ENCODE data around the gene MESP2. TPM values are rescaled to one million over a fixed set of nuclear protein-coding genes. Genes with fewer than 3 reads are reported as not detected.

The MESP2 gene
- total and polyA plus RNA-seq, 2 donors, result 0.16 to 0.19 TPM

DNA sequence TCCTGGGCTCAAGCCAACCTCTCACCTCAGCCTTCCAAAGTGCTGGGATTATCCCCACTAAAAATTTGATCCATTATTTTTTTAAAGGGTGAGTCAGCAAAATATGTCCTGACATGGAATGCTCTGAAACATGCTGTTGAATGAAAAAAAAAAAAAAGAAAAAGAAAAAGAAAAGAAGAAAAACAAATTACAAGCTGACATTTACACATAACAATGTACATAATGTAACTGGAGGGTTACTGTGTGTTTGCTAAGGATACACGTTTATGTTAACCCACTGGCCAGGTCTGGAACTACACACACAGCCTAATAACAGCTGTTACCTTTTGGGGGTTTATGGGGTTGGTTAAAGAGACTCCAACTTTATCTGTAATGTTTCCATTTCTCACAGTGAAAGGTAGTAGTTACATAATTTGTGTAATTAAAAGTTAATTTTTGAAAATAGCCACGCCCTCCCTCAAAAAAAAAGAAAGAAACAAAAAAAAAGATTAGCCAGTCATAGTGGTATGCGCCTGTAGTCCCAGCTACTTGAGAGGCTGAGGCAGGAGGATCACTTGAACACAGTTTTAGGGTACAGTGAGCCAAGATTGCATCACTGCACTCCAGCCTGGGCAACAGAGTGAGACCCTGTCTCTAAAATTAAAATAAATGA lies 3.1 kb upstream of the MESP2 start:
- Histone ChIP-seq H3K4me1 (ENCODE audit: control insufficient read depth in 2 of 2, insufficient read depth in 2 of 2, low read length in 2 of 2) (peaks cover 3 to 9% of the 10 kb centered on the region in 2 donors), H3K27ac (ENCODE audit: low read depth in 1 of 2, low read length in 1 of 2) (no peak overlapping the region), H3K9me3 (ENCODE audit: control insufficient read depth in 2 of 2, insufficient read depth in 1 of 2, low read length in 1 of 2) (peaks cover 0 to 3% of the 10 kb centered on the region in 2 donors), H3K4me3 (ENCODE audit: low read length in 2 of 2) (no peak overlapping the region), H3K27me3 (ENCODE audit: control insufficient read depth in 2 of 2, insufficient read depth in 1 of 2, low read length in 1 of 2) (peaks cover 9 to 33% of the 10 kb centered on the region in 2 donors), H3K36me3 (ENCODE audit: control insufficient read depth in 2 of 2, insufficient read depth in 2 of 2, low read length in 1 of 2) (no peaks in the 10 kb centered on the region)
- WGBS, result 63% methylated on average over 3 of the region's 3 CpGs
- no peak for DNase-seq (ENCODE audit: low read depth in 6 of 9, low spot score in 9 of 9)

DNA sequence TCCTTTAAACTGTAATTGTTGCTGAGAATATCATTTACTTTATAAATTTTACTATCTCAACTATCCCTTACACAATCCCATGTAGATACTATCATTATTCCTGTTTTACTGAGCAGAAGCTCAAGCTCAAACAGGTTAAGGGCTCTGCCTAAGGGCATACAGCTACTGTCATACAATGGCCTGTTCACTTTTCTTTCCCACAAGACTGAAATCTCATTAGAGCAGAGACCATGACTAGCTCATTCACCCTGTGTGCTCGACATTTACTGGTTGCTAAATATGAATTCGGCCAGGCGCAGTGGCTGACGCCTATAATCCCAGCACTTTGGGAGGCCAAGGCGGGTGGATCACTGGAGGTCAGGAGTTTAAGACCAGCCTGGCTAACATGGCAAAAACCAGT lies 1.6 kb upstream of the MESP2 start:
- no peaks in the 10 kb centered on the region for H3K36me3 ChIP-seq (ENCODE audit: control insufficient read depth in 2 of 2, insufficient read depth in 2 of 2, low read length in 1 of 2)
- DNase-seq (ENCODE audit: low read depth in 6 of 9, low spot score in 9 of 9), result no peak
- WGBS, result 96% methylated on average over 5 of the region's 5 CpGs
- H3K4me1 ChIP-seq (ENCODE audit: control insufficient read depth in 2 of 2, insufficient read depth in 2 of 2, low read length in 2 of 2), result peaks cover 3 to 9% of the 10 kb centered on the region in 2 donors
- H3K4me3 ChIP-seq (ENCODE audit: low read length in 2 of 2), result no peak overlapping the region
- peaks cover 11 to 41% of the 10 kb centered on the region in 2 donors for H3K27me3 ChIP-seq (ENCODE audit: control insufficient read depth in 2 of 2, insufficient read depth in 1 of 2, low read length in 1 of 2)
- peaks cover 0 to 3% of the 10 kb centered on the region in 2 donors for H3K9me3 ChIP-seq (ENCODE audit: control insufficient read depth in 2 of 2, insufficient read depth in 1 of 2, low read length in 1 of 2)
- H3K27ac ChIP-seq (ENCODE audit: low read depth in 1 of 2, low read length in 1 of 2), result no peak overlapping the region

DNA sequence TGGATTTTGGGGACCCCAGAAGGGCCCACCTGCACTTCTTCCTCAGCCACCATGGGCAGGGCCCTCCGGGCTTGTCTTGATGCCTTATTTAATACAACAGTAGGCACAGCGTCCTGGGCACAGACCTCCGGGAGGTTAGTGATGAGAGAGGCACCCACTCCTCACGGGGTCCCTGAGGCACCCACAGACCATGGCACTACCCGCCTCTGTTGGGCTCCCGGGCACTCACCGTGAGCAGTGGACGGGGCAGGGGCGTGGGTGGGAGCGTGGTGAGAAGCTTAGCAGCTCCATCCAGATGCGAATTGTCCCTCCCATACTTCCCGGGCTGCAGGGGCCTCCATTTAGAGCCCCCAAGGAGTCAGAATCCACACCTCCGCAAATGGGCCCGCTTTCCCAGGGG lies 317 bp upstream of the MESP2 start:
- no peak overlapping the region for H3K4me3 ChIP-seq (ENCODE audit: low read length in 2 of 2)
- H3K36me3 ChIP-seq (ENCODE audit: control insufficient read depth in 2 of 2, insufficient read depth in 2 of 2, low read length in 1 of 2), result no peaks in the 10 kb centered on the region
- peaks cover 0 to 3% of the 10 kb centered on the region in 2 donors for H3K9me3 ChIP-seq (ENCODE audit: control insufficient read depth in 2 of 2, insufficient read depth in 1 of 2, low read length in 1 of 2)
- 71% methylated on average over 14 of the region's 14 CpGs for WGBS
- H3K4me1 ChIP-seq (ENCODE audit: control insufficient read depth in 2 of 2, insufficient read depth in 2 of 2, low read length in 2 of 2), result peaks cover 3 to 9% of the 10 kb centered on the region in 2 donors
- no peak overlapping the region for H3K27ac ChIP-seq (ENCODE audit: low read depth in 1 of 2, low read length in 1 of 2)
- peaks cover 11 to 45% of the 10 kb centered on the region in 2 donors for H3K27me3 ChIP-seq (ENCODE audit: control insufficient read depth in 2 of 2, insufficient read depth in 1 of 2, low read length in 1 of 2)
- DNase-seq (ENCODE audit: low read depth in 6 of 9, low spot score in 9 of 9), result no peak

GRCh38 chr15:89777073-89777751 lies 1.1 kb downstream of the MESP2 start:
- Histone ChIP-seq H3K36me3 (ENCODE audit: control insufficient read depth in 2 of 2, insufficient read depth in 2 of 2, low read length in 1 of 2) (no peaks in the 10 kb centered on the region), H3K4me1 (ENCODE audit: control insufficient read depth in 2 of 2, insufficient read depth in 2 of 2, low read length in 2 of 2) (peaks cover 3 to 11% of the 10 kb centered on the region in 2 donors), H3K9me3 (ENCODE audit: control insufficient read depth in 2 of 2, insufficient read depth in 1 of 2, low read length in 1 of 2) (peaks cover 0 to 3% of the 10 kb centered on the region in 2 donors), H3K27me3 (ENCODE audit: control insufficient read depth in 2 of 2, insufficient read depth in 1 of 2, low read length in 1 of 2) (peaks cover 11 to 46% of the 10 kb centered on the region in 2 donors), H3K4me3 (ENCODE audit: low read length in 2 of 2) (peak overlapping the region in 1 of 2 donors; percentile 42), H3K27ac (ENCODE audit: low read depth in 1 of 2, low read length in 1 of 2) (no peak overlapping the region)
- 59% methylated on average over 25 of the region's 25 CpGs for WGBS
- no peak for DNase-seq (ENCODE audit: low read depth in 6 of 9, low spot score in 9 of 9)

GRCh38 chr15:89777782-89778380 lies 1.7 kb downstream of the MESP2 start:
- Histone ChIP-seq H3K4me1 (ENCODE audit: control insufficient read depth in 2 of 2, insufficient read depth in 2 of 2, low read length in 2 of 2) (peaks cover 3 to 11% of the 10 kb centered on the region in 2 donors), H3K27ac (ENCODE audit: low read depth in 1 of 2, low read length in 1 of 2) (no peak overlapping the region), H3K9me3 (ENCODE audit: control insufficient read depth in 2 of 2, insufficient read depth in 1 of 2, low read length in 1 of 2) (peaks cover 0 to 3% of the 10 kb centered on the region in 2 donors), H3K36me3 (ENCODE audit: control insufficient read depth in 2 of 2, insufficient read depth in 2 of 2, low read length in 1 of 2) (no peaks in the 10 kb centered on the region), H3K4me3 (ENCODE audit: low read length in 2 of 2) (no peak overlapping the region), H3K27me3 (ENCODE audit: control insufficient read depth in 2 of 2, insufficient read depth in 1 of 2, low read length in 1 of 2) (peaks cover 11 to 46% of the 10 kb centered on the region in 2 donors)
- WGBS, result 98% methylated on average over 10 of the region's 10 CpGs
- DNase-seq (ENCODE audit: low read depth in 6 of 9, low spot score in 9 of 9), result no peak

GRCh38 chr15:89778861-89779260 lies 2.7 kb downstream of the MESP2 start:
- Histone ChIP-seq H3K4me3 (ENCODE audit: low read length in 2 of 2) (no peak overlapping the region), H3K4me1 (ENCODE audit: control insufficient read depth in 2 of 2, insufficient read depth in 2 of 2, low read length in 2 of 2) (peaks cover 3 to 11% of the 10 kb centered on the region in 2 donors), H3K27ac (ENCODE audit: low read depth in 1 of 2, low read length in 1 of 2) (no peak overlapping the region), H3K9me3 (ENCODE audit: control insufficient read depth in 2 of 2, insufficient read depth in 1 of 2, low read length in 1 of 2) (peaks cover 0 to 3% of the 10 kb centered on the region in 2 donors), H3K36me3 (ENCODE audit: control insufficient read depth in 2 of 2, insufficient read depth in 2 of 2, low read length in 1 of 2) (no peaks in the 10 kb centered on the region), H3K27me3 (ENCODE audit: control insufficient read depth in 2 of 2, insufficient read depth in 1 of 2, low read length in 1 of 2) (peaks cover 11 to 46% of the 10 kb centered on the region in 2 donors)
- WGBS, result 81% methylated on average over 4 of the region's 4 CpGs
- no peak for DNase-seq (ENCODE audit: low read depth in 6 of 9, low spot score in 9 of 9)

DNA sequence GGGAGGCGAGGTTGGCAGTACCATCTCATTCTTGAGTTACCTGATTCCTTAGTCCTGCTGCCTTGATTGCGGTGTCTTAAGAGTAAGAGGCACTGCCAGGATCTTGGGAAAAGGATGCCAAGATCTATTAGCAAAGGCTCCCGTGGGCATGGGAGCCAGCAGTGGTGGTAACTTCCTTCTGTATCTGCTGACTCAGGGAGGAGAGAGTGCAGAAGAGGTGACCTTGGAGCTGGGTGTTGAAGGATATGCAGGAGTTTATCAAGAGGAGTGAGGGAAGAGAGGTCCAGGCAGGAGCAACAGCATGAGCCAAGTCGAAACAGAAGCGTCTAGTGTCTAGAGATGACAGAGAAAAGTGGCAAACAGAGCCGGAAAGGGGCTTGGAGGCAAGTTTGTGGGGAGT lies 4.5 kb downstream of the MESP2 start:
- Histone ChIP-seq H3K36me3 (ENCODE audit: control insufficient read depth in 2 of 2, insufficient read depth in 2 of 2, low read length in 1 of 2) (no peaks in the 10 kb centered on the region), H3K27me3 (ENCODE audit: control insufficient read depth in 2 of 2, insufficient read depth in 1 of 2, low read length in 1 of 2) (peaks cover 11 to 36% of the 10 kb centered on the region in 2 donors), H3K4me1 (ENCODE audit: control insufficient read depth in 2 of 2, insufficient read depth in 2 of 2, low read length in 2 of 2) (peaks cover 3 to 11% of the 10 kb centered on the region in 2 donors), H3K27ac (ENCODE audit: low read depth in 1 of 2, low read length in 1 of 2) (no peak overlapping the region), H3K4me3 (ENCODE audit: low read length in 2 of 2) (no peak overlapping the region), H3K9me3 (ENCODE audit: control insufficient read depth in 2 of 2, insufficient read depth in 1 of 2, low read length in 1 of 2) (peaks cover 0 to 3% of the 10 kb centered on the region in 2 donors)
- DNase-seq (ENCODE audit: low read depth in 6 of 9, low spot score in 9 of 9), result no peak
- WGBS, result 86% methylated on average over 6 of the region's 6 CpGs

DNA sequence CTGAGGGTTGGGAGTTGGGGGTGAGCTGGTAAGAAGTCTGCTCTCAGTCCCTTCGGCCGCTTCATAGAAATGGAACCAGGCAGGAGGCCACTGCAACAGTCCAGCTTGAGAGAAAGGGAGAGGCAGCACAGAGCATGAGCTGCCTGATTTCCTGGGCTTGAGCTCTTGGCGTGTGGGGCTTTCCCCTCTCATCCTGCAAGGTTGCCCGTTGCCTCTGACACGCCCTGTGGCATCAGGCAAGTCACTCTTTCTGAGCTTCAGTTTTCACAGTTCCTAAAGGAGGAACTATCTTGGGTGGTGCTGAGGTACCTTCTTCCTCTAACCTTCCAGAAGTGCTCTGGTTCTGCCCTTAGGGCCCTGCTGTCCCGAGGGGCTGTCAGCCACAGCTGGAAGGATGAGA lies 4.9 kb downstream of the MESP2 start:
- peaks cover 0 to 3% of the 10 kb centered on the region in 2 donors for H3K9me3 ChIP-seq (ENCODE audit: control insufficient read depth in 2 of 2, insufficient read depth in 1 of 2, low read length in 1 of 2)
- H3K27ac ChIP-seq (ENCODE audit: low read depth in 1 of 2, low read length in 1 of 2), result no peak overlapping the region
- peaks cover 11 to 32% of the 10 kb centered on the region in 2 donors for H3K27me3 ChIP-seq (ENCODE audit: control insufficient read depth in 2 of 2, insufficient read depth in 1 of 2, low read length in 1 of 2)
- peaks cover 3 to 10% of the 10 kb centered on the region in 2 donors for H3K4me1 ChIP-seq (ENCODE audit: control insufficient read depth in 2 of 2, insufficient read depth in 2 of 2, low read length in 2 of 2)
- no peak overlapping the region for H3K4me3 ChIP-seq (ENCODE audit: low read length in 2 of 2)
- 53% methylated on average over 6 of the region's 6 CpGs for WGBS
- H3K36me3 ChIP-seq (ENCODE audit: control insufficient read depth in 2 of 2, insufficient read depth in 2 of 2, low read length in 1 of 2), result no peaks in the 10 kb centered on the region
- no peak for DNase-seq (ENCODE audit: low read depth in 6 of 9, low spot score in 9 of 9)

Measured in thymus (tissue), 11 donors.